ENCODE measurements around the gene RGS7. TPM values are rescaled to one million over a fixed set of nuclear protein-coding genes. Genes with fewer than 3 reads are reported as not detected.
"Not testable (repeated sequence)": the region's sequence is repeated elsewhere in the genome, so short reads cannot be mapped to it uniquely, and the experiment has no call there.

The RGS7 gene
- polyA plus RNA-seq, 1 donor (not counting 4 experiments of a cell fraction or from before 2014, with no cell fraction given) = not detected

DNA sequence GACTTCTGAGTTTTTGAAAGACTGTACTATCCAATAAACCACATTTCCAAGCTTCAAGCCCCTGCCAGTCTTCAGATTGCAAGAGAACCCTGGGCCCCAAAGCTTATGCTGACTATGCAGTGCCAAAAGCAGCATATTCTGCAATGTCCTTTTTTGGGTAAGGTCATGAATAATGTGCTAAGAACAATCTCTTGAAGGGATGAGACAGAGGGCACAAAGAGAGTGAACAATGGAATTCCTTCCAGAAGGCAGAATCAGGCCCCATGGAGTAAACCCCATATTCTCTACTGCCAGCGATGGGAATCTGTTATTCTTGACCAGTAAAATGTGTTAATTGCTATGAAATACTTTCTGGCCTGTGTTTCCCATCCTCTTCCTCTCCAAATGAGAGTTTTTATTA lies 190.4 kb downstream of the RGS7 start:
- H3K9me1 ChIP-seq (ENCODE audit: control insufficient read depth, extremely low read depth, insufficient read depth, low read length) = no peaks in the 10 kb centered on the region
- no peak overlapping the region for H2AFZ ChIP-seq (ENCODE audit: control insufficient read depth, low read length)
- H3K4me1 ChIP-seq (ENCODE audit: control insufficient read depth, extremely low read depth, insufficient read depth, low read length) = no peaks in the 10 kb centered on the region
- FAIRE-seq = no peak
- no peak for DNase-seq (ENCODE audit: low read depth, low spot score)
- no peaks in the 10 kb centered on the region for H3K27me3 ChIP-seq (ENCODE audit: control insufficient read depth, extremely low read depth, insufficient read depth, low read length)
- no peak overlapping the region for H3K27ac ChIP-seq (ENCODE audit: control insufficient read depth, insufficient read depth, low read length)
- no peaks in the 10 kb centered on the region for H4K20me1 ChIP-seq (ENCODE audit: control insufficient read depth, extremely low read depth, insufficient read depth, low read length)
- H3K4me3 ChIP-seq (ENCODE audit: control insufficient read depth in 2 of 3, extremely low read depth in 1 of 3, insufficient read depth in 2 of 3, low read depth in 1 of 3, low read length in 3 of 3) = no peak overlapping the region
- H3K4me2 ChIP-seq (ENCODE audit: control insufficient read depth, extremely low read depth, insufficient read depth, low read depth, low read length) = no peak overlapping the region
- no peaks in the 10 kb centered on the region for H3K79me2 ChIP-seq (ENCODE audit: control insufficient read depth, insufficient read depth, low read length)
- TF ChIP-seq, protein P1, sequence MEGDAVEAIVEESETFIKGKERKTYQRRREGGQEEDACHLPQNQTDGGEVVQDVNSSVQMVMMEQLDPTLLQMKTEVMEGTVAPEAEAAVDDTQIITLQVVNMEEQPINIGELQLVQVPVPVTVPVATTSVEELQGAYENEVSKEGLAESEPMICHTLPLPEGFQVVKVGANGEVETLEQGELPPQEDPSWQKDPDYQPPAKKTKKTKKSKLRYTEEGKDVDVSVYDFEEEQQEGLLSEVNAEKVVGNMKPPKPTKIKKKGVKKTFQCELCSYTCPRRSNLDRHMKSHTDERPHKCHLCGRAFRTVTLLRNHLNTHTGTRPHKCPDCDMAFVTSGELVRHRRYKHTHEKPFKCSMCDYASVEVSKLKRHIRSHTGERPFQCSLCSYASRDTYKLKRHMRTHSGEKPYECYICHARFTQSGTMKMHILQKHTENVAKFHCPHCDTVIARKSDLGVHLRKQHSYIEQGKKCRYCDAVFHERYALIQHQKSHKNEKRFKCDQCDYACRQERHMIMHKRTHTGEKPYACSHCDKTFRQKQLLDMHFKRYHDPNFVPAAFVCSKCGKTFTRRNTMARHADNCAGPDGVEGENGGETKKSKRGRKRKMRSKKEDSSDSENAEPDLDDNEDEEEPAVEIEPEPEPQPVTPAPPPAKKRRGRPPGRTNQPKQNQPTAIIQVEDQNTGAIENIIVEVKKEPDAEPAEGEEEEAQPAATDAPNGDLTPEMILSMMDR (optimal IDR thresholded peaks at IDR 0.05 in 1 of 3, IDR thresholded peaks at IDR 0.05 in 1 of 3, conservative IDR thresholded peaks at IDR 0.05 in 1 of 3; ENCODE audit: extremely low read depth in 1 of 3, insufficient read depth in 2 of 3, low read length in 3 of 3) = no peak
- TF ChIP-seq EZH2 (IDR thresholded peaks at IDR 0.05; ENCODE audit: low read length) = no peak
- dilution Hi-C loops (cut with MboI; ENCODE audit: extremely low pct_ligation_motif_present, low sequenced_read_pairs) = no loop called here
- no peaks in the 10 kb centered on the region for H3K36me3 ChIP-seq (ENCODE audit: control insufficient read depth in 2 of 2, extremely low read depth in 1 of 2, insufficient read depth in 2 of 2, low read length in 2 of 2)
- no peak overlapping the region for H3K9ac ChIP-seq (ENCODE audit: control insufficient read depth, extremely low read depth, insufficient read depth, low read length)
- peaks cover 3% of the 10 kb centered on the region for H3K9me3 ChIP-seq (ENCODE audit: control insufficient read depth, low read depth, low read length)

- H3K4me2 ChIP-seq (ENCODE audit: control insufficient read depth, extremely low read depth, insufficient read depth, low read depth, low read length); H3K9me1 ChIP-seq (ENCODE audit: control insufficient read depth, extremely low read depth, insufficient read depth, low read length); H3K9ac ChIP-seq (ENCODE audit: control insufficient read depth, extremely low read depth, insufficient read depth, low read length); H2AFZ ChIP-seq (ENCODE audit: control insufficient read depth, low read length); DNase-seq (ENCODE audit: low read depth, low spot score); H3K27ac ChIP-seq (ENCODE audit: control insufficient read depth, insufficient read depth, low read length); dilution Hi-C loops (cut with MboI; ENCODE audit: extremely low pct_ligation_motif_present, low sequenced_read_pairs); H3K4me3 ChIP-seq (ENCODE audit: control insufficient read depth in 2 of 3, extremely low read depth in 1 of 3, insufficient read depth in 2 of 3, low read depth in 1 of 3, low read length in 3 of 3); H3K36me3 ChIP-seq (ENCODE audit: control insufficient read depth in 2 of 2, extremely low read depth in 1 of 2, insufficient read depth in 2 of 2, low read length in 2 of 2); H3K9me3 ChIP-seq (ENCODE audit: control insufficient read depth, low read depth, low read length); H3K4me1 ChIP-seq (ENCODE audit: control insufficient read depth, extremely low read depth, insufficient read depth, low read length); H3K27me3 ChIP-seq (ENCODE audit: control insufficient read depth, extremely low read depth, insufficient read depth, low read length); H3K79me2 ChIP-seq (ENCODE audit: control insufficient read depth, insufficient read depth, low read length); FAIRE-seq; H4K20me1 ChIP-seq (ENCODE audit: control insufficient read depth, extremely low read depth, insufficient read depth, low read length): not testable (repeated sequence)
Observed at GRCh38 chr1:241165256-241165655, 191.7 kb downstream of the RGS7 start.

- H3K9ac ChIP-seq (ENCODE audit: control insufficient read depth, extremely low read depth, insufficient read depth, low read length) = no peak overlapping the region
- no peaks in the 10 kb centered on the region for H3K27me3 ChIP-seq (ENCODE audit: control insufficient read depth, extremely low read depth, insufficient read depth, low read length)
- H4K20me1 ChIP-seq (ENCODE audit: control insufficient read depth, extremely low read depth, insufficient read depth, low read length) = no peaks in the 10 kb centered on the region
- H3K79me2 ChIP-seq (ENCODE audit: control insufficient read depth, insufficient read depth, low read length) = no peaks in the 10 kb centered on the region
- DNase-seq (ENCODE audit: low read depth, low spot score) (no peak), FAIRE-seq (no peak)
- dilution Hi-C loops (cut with MboI; ENCODE audit: extremely low pct_ligation_motif_present, low sequenced_read_pairs) = no loop called here
- TF ChIP-seq EZH2 (IDR thresholded peaks at IDR 0.05; ENCODE audit: low read length) = no peak
- TF ChIP-seq, protein P1 (optimal IDR thresholded peaks at IDR 0.05 in 1 of 3, IDR thresholded peaks at IDR 0.05 in 1 of 3, conservative IDR thresholded peaks at IDR 0.05 in 1 of 3; ENCODE audit: extremely low read depth in 1 of 3, insufficient read depth in 2 of 3, low read length in 3 of 3) = no peak
- H3K36me3 ChIP-seq (ENCODE audit: control insufficient read depth in 2 of 2, extremely low read depth in 1 of 2, insufficient read depth in 2 of 2, low read length in 2 of 2) = no peaks in the 10 kb centered on the region
- H3K4me2 ChIP-seq (ENCODE audit: control insufficient read depth, extremely low read depth, insufficient read depth, low read depth, low read length) = no peak overlapping the region
- no peaks in the 10 kb centered on the region for H3K9me1 ChIP-seq (ENCODE audit: control insufficient read depth, extremely low read depth, insufficient read depth, low read length)
- H3K4me3 ChIP-seq (ENCODE audit: control insufficient read depth in 2 of 3, extremely low read depth in 1 of 3, insufficient read depth in 2 of 3, low read depth in 1 of 3, low read length in 3 of 3) = no peak overlapping the region
- H3K9me3 ChIP-seq (ENCODE audit: control insufficient read depth, low read depth, low read length) = peaks cover 3% of the 10 kb centered on the region
- H3K27ac ChIP-seq (ENCODE audit: control insufficient read depth, insufficient read depth, low read length) = no peak overlapping the region
- no peak overlapping the region for H2AFZ ChIP-seq (ENCODE audit: control insufficient read depth, low read length)
- H3K4me1 ChIP-seq (ENCODE audit: control insufficient read depth, extremely low read depth, insufficient read depth, low read length) = no peaks in the 10 kb centered on the region
Observed at GRCh38 chr1:241163363-241163762, 193.6 kb downstream of the RGS7 start.

All from keratinocyte (primary cell).